K562 (cell line): Measurements from ENCODE around the gene AQP9.

ENCODE experiments used
- BRF1 ChIP-seq: IDR thresholded peaks from 3 replicates; pipeline ENCODE4 v1.6.1; 2011; ENCODE audit warnings: borderline replicate concordance, mild to moderate bottlenecking; ENCODE audit not compliant: insufficient read length; ENCODE audit errors: extremely low read depth
- CTCF ChIP-seq, 3 experiments: IDR thresholded peaks in 2 of 3; conservative IDR thresholded peaks in 1 of 3; 2 replicates each; pipeline ENCODE4 v1.5.1; 2011 to 2012; ENCODE audit warnings: low read length in 3 of 3, mild to moderate bottlenecking in 3 of 3, control low read depth in 2 of 3, improper control_type of control experiment in 1 of 3, inconsistent platforms in 1 of 3, low read depth in 1 of 3, mixed read lengths in 1 of 3, moderate library complexity in 1 of 3; ENCODE audit not compliant: insufficient read depth in 2 of 3
- FOXA3 ChIP-seq, 2 experiments: fragments of 450-650 bp in 1 of 2; sonication (generic) in 1 of 2; formaldehyde crosslinking; IDR thresholded peaks in 1 of 2; conservative IDR thresholded peaks in 1 of 2; 2 replicates each; pipeline versions ENCODE4 v1.4.0 to v1.8.0; 2020 to 2022; ENCODE audit warnings: mild to moderate bottlenecking in 2 of 2, missing genetic modification reagents in 1 of 2
- HLTF ChIP-seq: fragments of 450-650 bp; IDR thresholded peaks from 2 replicates; pipeline ENCODE4 v1.6.1; 2016
- JUND ChIP-seq, 2 experiments: IDR thresholded peaks; 2 replicates in 1 of 2; 3 replicates in 1 of 2; pipeline ENCODE4 v1.6.1; 2011; ENCODE audit warnings: borderline replicate concordance in 2 of 2, low read depth in 2 of 2, low read length in 2 of 2, improper control_type of control experiment in 1 of 2, missing biosample characterization in 1 of 2, missing genetic modification characterization in 1 of 2, missing genetic modification reagents in 1 of 2
- MAFK ChIP-seq: IDR thresholded peaks from 2 replicates; pipeline ENCODE4 v1.6.1; 2011; ENCODE audit warnings: low read length, improper control_type of control experiment
- SP2 ChIP-seq: IDR thresholded peaks from 2 replicates; pipeline ENCODE4 v1.6.1; 2011; ENCODE audit warnings: mild to moderate bottlenecking, low read depth, low read length, moderate library complexity; ENCODE audit not compliant: poor library complexity, severe bottlenecking; ENCODE audit errors: extremely low read depth
- U2AF2 ChIP-seq: fragments of 200-400 bp; formaldehyde crosslinking; optimal IDR thresholded peaks from 2 replicates; pipeline ENCODE3; 2017; ENCODE audit warnings: low read depth, mild to moderate bottlenecking, low read length
- ZBTB12 ChIP-seq: fragments of 250-450 bp; sonication (Bioruptor Pico); IDR thresholded peaks from 2 replicates; pipeline ENCODE4 v1.4.0; 2020

GRCh38 chr15:58203537-58203936 lies 65.4 kb downstream of the AQP9 start:
- peak; percentile 89 for TF ChIP-seq MAFK
- TF ChIP-seq CTCF (IDR thresholded peaks at IDR 0.05 in 2 of 3, conservative IDR thresholded peaks at IDR 0.05 in 1 of 3; ENCODE audit: insufficient read depth in 2 of 3, low read depth in 1 of 3, low read length in 3 of 3), result no peak
- no peak for TF ChIP-seq BRF1
- TF ChIP-seq FOXA3 (CRISPR knock-in tag; conservative IDR thresholded peaks at IDR 0.05 in 1 of 2, IDR thresholded peaks at IDR 0.05 in 1 of 2), result no peak
- TF ChIP-seq ZBTB12, result no peak
- no peak for TF ChIP-seq U2AF2
- peak; percentile 85 for TF ChIP-seq JUND (IDR thresholded peaks at IDR 0.05; ENCODE audit: borderline replicate concordance, low read depth, low read length)
- TF ChIP-seq JUND (tag; IDR thresholded peaks at IDR 0.05; ENCODE audit: borderline replicate concordance, low read depth, low read length), result peak; percentile 54; the same call in 1 of the 3 replicates
- TF ChIP-seq SP2, result no peak
- no peak for TF ChIP-seq HLTF
